Retinal pigment epithelial cell (primary cell): ENCODE data around the gene CDH15.
"Not testable (repeated sequence)": the region's sequence is repeated elsewhere in the genome, so short reads cannot be mapped to it uniquely, and the experiment has no call there.

Experiments
- DNase-seq: peaks from one replicate; pipeline ENCODE4 v3.0.0-alpha.2; 2010; ENCODE audit warnings: low read depth
- H3K4me3 ChIP-seq: 2 replicates; pipeline ENCODE4 v1.5.1; 2011; ENCODE audit warnings: mild to moderate bottlenecking, low read length, control low read depth, moderate library complexity
- TF ChIP-seq, protein P1 (sequence below): conservative IDR thresholded peaks from 2 replicates; pipeline ENCODE4 v1.5.1; 2011; ENCODE audit warnings: low read depth, low read length, control low read depth, inconsistent platforms

CDH15 gene

DNA sequence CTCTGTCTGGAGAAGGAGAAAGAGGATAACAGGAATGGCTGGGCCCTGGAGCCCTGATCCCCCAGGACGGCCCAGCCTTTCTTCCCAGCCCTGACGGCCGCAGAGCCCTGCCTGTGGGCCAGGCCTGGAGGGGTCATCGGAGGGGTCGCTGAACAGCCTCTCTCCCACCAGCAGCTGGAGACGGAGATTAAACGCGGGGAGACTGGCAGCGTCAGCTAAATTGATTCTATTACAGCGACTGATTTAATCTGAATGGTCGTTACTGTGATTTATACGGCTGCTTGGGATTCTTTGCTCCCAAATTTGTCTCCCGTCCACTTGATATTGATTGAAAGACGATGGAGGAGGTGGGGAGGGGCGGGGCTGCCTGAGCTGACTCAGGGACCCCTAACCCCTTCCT is 7.1 kb upstream of the CDH15 start:
- no peak for DNase-seq
- no peak overlapping the region for H3K4me3 ChIP-seq
- TF ChIP-seq, protein P1, sequence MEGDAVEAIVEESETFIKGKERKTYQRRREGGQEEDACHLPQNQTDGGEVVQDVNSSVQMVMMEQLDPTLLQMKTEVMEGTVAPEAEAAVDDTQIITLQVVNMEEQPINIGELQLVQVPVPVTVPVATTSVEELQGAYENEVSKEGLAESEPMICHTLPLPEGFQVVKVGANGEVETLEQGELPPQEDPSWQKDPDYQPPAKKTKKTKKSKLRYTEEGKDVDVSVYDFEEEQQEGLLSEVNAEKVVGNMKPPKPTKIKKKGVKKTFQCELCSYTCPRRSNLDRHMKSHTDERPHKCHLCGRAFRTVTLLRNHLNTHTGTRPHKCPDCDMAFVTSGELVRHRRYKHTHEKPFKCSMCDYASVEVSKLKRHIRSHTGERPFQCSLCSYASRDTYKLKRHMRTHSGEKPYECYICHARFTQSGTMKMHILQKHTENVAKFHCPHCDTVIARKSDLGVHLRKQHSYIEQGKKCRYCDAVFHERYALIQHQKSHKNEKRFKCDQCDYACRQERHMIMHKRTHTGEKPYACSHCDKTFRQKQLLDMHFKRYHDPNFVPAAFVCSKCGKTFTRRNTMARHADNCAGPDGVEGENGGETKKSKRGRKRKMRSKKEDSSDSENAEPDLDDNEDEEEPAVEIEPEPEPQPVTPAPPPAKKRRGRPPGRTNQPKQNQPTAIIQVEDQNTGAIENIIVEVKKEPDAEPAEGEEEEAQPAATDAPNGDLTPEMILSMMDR, result no peak

DNA sequence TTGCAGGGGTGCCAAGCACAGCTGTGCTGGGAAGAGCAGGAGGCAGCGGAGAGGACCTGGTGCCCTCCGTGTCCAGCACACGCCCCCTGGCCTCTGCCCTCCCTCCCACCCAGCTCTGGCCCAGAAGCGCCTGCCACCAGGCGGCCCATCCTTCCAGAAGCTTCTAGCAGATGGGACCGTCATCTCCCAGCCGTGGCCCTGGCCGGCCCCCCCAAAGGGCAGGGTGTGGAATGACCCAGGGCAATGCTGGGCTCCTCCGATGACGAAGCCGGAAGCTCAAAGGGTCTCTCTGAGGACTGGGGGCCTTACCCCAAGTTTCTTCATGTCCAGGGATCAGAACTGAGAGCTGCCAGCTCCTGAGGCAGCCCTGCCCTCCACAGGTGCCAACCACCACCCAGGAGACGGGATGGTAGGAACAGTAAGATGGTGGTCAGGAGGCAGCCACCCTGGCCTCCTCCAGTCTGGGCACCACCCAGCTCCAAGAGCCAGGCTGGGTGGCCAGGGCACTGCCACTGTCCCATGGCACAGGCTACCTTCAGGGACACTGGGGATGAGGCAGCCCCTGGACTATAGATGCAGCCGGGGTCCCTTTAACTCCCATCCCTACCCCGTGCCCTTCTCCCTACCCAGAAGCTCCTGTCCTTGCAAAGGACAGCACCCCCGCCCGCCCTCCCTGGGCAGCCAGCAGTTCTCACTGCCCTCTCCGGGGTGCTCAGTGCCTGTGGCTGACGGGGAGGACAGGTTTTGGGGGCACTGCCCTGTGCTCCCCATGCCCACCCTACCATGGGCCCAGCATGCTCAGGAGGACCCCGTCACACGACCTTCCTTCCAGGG is 6.5 kb upstream of the CDH15 start:
- TF ChIP-seq, protein P1, result no peak
- no peak overlapping the region for H3K4me3 ChIP-seq
- no peak for DNase-seq

DNA sequence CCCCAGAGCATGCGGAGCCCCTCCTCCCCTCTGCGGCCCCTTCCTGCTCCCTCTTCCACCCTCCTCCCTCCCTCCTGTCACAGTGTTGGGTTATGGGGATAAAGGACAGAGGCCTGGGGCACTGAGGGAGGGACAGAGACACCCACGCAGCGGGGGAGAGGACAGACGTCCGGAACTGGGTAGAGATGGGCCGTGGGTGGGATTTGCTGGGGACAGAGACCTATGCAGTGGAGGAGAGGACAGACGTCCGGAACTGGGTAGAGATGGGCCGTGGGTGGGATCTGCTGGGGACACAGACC is 5.9 kb upstream of the CDH15 start:
- H3K4me3 ChIP-seq, DNase-seq: not testable (repeated sequence)

DNA sequence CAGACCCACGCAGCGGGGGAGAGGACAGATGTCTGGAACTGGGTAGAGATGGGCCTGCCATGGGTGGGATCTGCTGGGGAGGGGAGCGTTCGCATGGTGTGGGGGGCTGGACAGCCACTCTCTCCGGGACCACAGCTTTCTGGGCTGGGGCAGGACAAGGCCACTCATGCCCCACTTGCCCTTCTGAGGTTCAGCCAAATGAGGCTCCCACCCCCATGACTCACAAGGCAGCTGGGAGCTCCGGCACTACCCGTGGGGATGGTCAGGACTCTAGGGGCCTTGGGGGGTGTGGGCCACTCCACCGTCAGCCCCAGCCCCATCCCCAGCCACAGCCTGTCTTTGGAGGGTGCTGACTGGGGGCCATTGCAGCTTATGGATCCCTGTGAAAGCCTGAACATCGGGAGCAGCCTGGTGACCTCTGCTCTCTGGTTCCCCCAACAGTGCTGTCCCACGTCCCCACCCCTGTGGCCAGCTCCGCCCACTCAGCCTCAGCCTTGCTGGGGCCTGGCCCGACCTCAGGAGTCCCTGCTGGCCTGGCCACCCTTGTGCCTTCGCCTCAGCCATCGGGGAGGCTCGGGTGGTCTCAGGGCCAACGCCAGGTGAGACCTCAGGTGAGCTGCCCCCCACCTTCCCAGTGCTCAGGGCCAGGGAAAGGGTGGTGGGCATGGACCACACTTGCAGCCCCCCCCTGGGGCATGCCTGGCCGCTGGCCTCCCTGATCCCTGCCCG is 4.7 kb upstream of the CDH15 start:
- no peak for DNase-seq
- TF ChIP-seq, protein P1, result no peak
- H3K4me3 ChIP-seq, result no peak overlapping the region

DNA sequence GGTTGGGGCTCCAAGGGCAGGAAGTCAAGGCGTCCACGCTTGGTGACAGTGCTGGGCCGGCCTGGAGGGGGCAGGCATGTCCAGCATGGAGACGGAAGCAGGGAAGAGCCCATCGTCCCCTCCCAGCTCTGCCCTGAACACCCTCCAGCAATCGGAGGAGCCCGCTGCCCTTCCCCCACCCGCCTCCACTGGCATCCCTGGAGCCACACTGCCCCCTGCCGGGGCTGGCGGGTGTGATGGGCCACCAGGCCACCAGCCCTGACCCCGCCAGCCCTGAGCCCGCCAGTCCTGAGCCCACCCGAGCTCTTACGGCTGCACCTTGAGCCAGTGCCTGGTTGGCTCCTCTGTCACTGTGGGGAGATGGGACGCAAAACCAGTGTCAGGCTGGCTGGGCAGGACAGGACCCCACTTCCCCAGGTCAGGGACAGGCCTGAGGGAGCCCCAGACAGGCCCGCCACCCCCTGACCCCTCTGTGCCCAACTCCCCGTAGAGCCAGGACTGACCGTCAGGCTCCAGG is 4.1 kb upstream of the CDH15 start:
- no peak for DNase-seq
- no peak overlapping the region for H3K4me3 ChIP-seq
- TF ChIP-seq, protein P1, result peak; percentile 83

DNA sequence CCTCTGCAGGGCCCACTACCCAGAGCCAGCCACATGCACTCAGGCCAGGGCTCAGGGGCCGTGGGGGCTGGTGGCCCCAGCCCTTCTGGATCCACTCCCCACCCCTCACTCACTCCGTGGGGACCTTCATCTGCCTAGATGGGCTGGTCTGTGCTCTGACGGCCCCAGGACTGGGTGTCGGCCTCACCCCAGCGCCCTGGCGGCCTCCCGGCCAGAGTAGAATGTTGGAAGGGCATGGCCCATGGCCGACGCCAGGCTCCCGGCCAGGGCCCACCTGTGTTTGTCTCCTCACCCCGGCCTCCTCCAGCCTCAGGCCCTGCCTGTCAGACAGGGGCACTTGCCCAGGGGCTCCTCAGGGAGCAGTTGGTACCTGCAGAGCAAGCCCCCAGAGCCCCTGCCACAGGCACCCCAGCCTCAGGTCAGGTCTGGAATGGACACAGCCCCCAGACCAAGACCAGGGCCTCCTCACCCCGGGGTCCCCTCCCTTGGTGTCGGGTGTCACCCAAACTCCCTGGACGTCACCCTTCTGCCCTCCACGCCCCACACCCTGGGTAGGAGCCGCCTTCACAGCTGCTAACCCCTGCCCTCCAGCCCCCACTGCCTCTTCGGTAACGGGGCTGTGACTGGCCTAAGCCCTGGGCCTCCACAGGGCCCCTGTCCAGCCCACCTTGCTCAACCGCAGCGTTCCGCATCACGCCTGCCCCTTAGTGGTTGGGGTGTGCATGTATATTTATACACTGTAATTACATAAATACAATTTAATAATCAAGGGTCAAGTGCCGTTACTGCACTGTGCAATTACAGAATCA is 3.0 kb upstream of the CDH15 start:
- TF ChIP-seq, protein P1, result peak; percentile 10
- no peak overlapping the region for H3K4me3 ChIP-seq
- DNase-seq, result no peak

DNA sequence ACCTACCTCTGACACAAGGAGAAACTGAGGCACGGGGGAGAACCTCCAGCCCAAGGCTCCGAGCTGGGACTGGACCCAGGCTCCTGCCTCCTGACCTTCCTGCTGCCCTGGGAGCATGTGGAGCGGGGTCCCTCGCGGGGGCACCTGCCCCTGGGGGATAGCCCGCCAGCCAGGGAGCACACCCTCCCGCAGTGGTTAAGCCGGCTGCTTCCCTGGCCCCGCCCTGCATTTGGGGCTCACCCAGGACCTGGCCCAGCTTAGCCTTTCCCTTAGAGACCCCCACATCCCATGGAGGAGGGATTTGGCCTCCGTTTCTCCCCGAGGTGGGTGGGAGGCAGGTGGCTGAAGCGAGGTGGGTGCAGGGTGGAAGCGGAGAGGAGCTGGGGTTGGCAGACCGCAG is 1.8 kb upstream of the CDH15 start:
- no peak overlapping the region for H3K4me3 ChIP-seq
- TF ChIP-seq, protein P1, result no peak
- DNase-seq, result no peak
